SJCRH30 (cell line): Measurements from ENCODE around the gene MAP3K20. TPM values are rescaled to one million over a fixed set of nuclear protein-coding genes. Genes with fewer than 3 reads are reported as not detected.

Source experiments
- DNase-seq, 2 experiments: peaks; one replicate each; pipeline ENCODE4 v3.0.0-alpha.2; 2015 to 2020
- H3K27ac ChIP-seq: fragments of 250-450 bp; sonication (Bioruptor Pico); 2 replicates; pipeline ENCODE4 v1.5.1; 2020; ENCODE audit warnings: mild to moderate bottlenecking, moderate library complexity
- H3K27me3 ChIP-seq: fragments of 250-450 bp; sonication (Bioruptor Pico); 2 replicates; pipeline ENCODE4 v1.5.1; 2020; ENCODE audit warnings: mild to moderate bottlenecking, moderate library complexity
- H3K36me3 ChIP-seq: fragments of 250-450 bp; sonication (Bioruptor Pico); 2 replicates; pipeline ENCODE4 v1.5.1; 2020; ENCODE audit warnings: mild to moderate bottlenecking, moderate library complexity
- H3K4me1 ChIP-seq: fragments of 250-450 bp; sonication (Bioruptor Pico); 2 replicates; pipeline ENCODE4 v1.5.1; 2020; ENCODE audit warnings: mild to moderate bottlenecking, moderate library complexity
- H3K4me3 ChIP-seq: fragments of 250-450 bp; sonication (Bioruptor Pico); 2 replicates; pipeline ENCODE4 v1.5.1; 2020; ENCODE audit warnings: mild to moderate bottlenecking, moderate library complexity
- H3K9me3 ChIP-seq: fragments of 250-450 bp; sonication (Bioruptor Pico); replicated peaks from 2 replicates; pipeline ENCODE4 v1.5.1; 2020; ENCODE audit warnings: mild to moderate bottlenecking, moderate library complexity
- total RNA-seq: library from RNA; depleted of rRNA; stranded (reverse); fragments of >200 nt; shearing (Covaris generic); gene quantifications from 2 replicates; pipeline ENCODE4 v1.2.3, GENCODE V29; 2014

Gene MAP3K20
- total RNA-seq, 1 experiment from 2014 or later, result 34.7 TPM

DNA sequence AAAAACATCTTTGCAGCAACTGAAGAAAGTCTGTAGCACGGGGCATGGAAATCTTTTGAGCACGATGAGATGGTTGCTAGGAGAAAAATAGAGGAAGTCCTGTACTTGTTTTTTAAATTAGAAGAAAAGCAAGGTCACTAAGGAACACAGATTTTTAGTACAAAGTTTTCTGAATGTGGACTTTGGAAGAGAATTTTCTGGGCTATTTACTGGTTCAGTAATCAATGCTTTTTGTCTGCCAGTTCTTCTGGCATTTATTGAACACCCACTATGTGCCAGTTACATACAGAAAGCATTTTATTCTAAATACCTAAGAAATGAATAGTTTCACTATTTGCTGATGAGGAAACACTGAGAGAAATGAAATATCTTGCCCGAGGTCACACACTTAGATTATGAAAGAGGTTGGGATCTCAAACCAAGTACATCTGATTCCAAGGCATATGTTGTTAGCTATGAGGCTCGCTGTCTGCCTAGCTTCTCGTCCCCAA is 15.6 kb upstream of the MAP3K20 start:
- Histone ChIP-seq H3K9me3 (0 out of 2 replicates have a peak, but pooled peaks cover 4% of the 10 kb centered on the region), H3K27me3 (no peaks in the 10 kb centered on the region), H3K27ac (no peak overlapping the region), H3K4me1 (peaks cover 4% of the 10 kb centered on the region), H3K4me3 (no peak overlapping the region), H3K36me3 (no peaks in the 10 kb centered on the region)
- DNase-seq, result no peak

DNA sequence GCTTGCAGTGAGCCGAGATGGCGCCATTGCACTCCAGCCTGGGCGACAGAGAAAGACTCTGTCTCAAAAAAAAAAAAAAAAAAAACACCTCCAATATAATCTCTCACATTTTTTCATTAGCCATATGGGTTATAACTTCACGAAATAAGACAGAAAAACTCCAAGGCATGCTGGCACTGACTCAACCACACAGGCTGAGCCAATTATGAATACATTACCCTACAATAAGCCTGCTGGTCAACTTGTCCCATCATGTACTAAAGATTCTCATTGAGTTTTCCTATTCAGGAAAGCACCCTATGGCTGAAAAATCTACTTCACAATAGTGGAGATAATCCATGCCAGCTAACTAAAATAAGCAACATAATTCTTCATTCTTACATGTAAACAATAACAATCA is 12.8 kb upstream of the MAP3K20 start:
- DNase-seq, result no peak
- H3K27ac ChIP-seq, result no peak overlapping the region
- no peaks in the 10 kb centered on the region for H3K27me3 ChIP-seq
- peaks cover 4% of the 10 kb centered on the region for H3K4me1 ChIP-seq
- no peak overlapping the region for H3K4me3 ChIP-seq
- H3K36me3 ChIP-seq, result no peaks in the 10 kb centered on the region
- 0 out of 2 replicates have a peak, but pooled peaks cover 4% of the 10 kb centered on the region for H3K9me3 ChIP-seq

DNA sequence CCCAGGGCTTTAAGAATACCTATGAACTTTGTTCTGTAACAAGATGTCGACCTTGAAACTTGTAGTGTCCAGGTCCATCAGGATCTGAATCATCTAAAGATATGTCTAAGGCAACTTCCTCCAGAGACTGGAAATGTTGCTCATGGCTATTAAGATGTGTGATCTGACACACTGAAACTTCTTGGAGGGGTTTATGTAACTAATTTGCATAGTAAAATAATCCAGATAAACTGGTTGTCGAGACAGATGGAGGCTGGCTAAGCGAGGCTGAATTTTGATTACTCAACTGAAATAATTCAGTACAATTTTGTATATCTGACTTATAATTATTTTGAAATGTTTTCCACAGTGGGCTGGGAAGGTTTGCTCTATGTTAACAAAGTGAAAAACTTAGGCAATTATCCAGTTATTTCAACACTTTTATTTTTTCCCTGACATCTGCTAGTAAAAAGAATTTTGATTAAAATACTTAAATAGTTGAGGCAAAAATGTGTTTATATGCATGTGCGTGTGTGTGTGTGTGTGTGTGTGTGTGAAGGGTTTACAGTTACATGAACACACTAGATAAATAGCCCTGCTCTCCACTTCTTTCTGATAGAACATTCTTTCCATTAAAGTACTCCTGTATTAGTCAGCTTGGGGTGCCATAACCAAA is 11.4 kb upstream of the MAP3K20 start:
- Histone ChIP-seq H3K9me3 (no peaks in the 10 kb centered on the region), H3K27ac (no peak overlapping the region)
- no peak for DNase-seq

DNA sequence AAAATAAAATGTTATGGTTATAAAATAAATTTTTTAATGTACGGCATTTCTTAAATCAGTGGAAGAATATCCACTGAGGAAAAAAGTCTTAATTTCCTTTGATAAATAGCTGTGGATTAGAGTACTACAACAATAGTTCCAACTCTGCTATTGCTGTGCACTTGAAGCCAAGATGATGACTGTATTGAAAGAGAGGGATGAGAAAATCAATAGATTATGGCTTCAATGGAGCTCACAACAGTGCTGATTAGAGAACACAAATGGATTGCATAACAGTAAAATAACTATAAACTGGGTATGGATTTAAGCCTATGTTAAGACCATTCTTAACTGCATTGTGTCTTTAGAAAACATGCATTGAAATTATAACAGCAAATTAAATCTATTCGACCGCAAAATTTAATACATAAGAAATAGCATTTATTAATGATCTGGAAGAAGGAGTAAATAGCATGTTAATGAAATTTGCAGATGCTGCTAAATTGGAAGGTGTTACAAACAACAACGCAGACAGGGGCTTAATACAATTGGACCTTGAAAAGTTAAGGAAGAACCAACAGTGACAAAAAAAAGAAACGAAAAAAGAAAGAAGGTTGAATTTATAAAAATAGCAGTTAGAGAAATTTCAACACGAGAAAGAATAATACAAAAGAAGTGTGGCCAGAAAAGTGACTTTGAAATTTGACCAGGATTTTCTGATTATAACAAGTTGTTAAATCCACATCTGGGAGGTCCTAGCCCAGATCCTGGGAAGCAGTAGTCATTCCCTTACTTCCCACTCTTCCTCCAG is 8.6 kb upstream of the MAP3K20 start:
- Histone ChIP-seq H3K27ac (no peak overlapping the region), H3K9me3 (no peaks in the 10 kb centered on the region), H3K4me1 (no peaks in the 10 kb centered on the region), H3K36me3 (no peaks in the 10 kb centered on the region), H3K27me3 (no peaks in the 10 kb centered on the region; the same call in 1 of the 2 replicates), H3K4me3 (no peak overlapping the region)
- DNase-seq, result no peak

More for the DNA sequence above, 11.4 kb upstream of the MAP3K20 start:
- no peaks in the 10 kb centered on the region for H3K4me1 ChIP-seq
- no peak overlapping the region for H3K4me3 ChIP-seq
- no peaks in the 10 kb centered on the region for H3K36me3 ChIP-seq
- H3K27me3 ChIP-seq, result no peaks in the 10 kb centered on the region

DNA sequence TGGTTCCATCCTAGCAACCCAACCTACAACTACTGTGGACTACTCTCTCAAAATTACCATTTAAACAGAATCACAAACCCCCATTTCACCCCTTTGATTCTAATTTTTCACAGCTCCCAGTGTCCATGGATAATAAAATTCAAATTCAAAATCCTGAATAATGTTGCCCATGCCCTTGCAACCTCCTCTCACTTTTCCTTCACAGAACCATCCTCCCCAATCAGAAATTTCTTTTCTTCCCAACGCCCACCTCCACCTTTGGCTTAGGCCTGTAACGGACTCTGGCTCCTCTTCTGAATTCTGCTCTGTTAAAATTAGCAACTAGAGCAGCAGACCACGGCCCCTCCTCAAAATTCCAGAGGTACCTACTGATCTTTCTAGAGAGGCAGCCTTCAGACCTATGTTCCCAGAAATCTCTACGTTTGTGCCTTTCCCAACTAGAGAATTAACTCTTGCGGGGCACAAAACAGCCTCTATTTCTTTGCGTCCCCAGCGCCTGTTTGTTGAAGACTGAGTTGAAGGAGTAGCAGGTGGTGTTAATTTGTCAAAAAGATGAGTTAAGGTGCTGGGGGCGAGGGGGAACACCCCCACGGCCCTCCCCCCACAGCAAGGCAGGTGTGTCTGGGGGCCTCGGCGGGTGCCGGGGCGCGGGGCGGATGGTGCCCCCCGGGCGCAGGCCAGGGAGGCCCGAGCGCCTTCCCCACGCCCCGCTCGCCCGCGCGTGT is 428 bp upstream of the MAP3K20 start:
- peak in 1 of 2 experiments; percentile 51 for DNase-seq
- peaks cover 16% of the 10 kb centered on the region for H3K4me1 ChIP-seq
- no peaks in the 10 kb centered on the region; the same call in 1 of the 2 replicates for H3K27me3 ChIP-seq
- peak overlapping the region; percentile 88 for H3K4me3 ChIP-seq
- H3K27ac ChIP-seq, result peak overlapping the region; percentile 76; the same call in 1 of the 2 replicates
- no peaks in the 10 kb centered on the region for H3K9me3 ChIP-seq
- H3K36me3 ChIP-seq, result no peaks in the 10 kb centered on the region

DNA sequence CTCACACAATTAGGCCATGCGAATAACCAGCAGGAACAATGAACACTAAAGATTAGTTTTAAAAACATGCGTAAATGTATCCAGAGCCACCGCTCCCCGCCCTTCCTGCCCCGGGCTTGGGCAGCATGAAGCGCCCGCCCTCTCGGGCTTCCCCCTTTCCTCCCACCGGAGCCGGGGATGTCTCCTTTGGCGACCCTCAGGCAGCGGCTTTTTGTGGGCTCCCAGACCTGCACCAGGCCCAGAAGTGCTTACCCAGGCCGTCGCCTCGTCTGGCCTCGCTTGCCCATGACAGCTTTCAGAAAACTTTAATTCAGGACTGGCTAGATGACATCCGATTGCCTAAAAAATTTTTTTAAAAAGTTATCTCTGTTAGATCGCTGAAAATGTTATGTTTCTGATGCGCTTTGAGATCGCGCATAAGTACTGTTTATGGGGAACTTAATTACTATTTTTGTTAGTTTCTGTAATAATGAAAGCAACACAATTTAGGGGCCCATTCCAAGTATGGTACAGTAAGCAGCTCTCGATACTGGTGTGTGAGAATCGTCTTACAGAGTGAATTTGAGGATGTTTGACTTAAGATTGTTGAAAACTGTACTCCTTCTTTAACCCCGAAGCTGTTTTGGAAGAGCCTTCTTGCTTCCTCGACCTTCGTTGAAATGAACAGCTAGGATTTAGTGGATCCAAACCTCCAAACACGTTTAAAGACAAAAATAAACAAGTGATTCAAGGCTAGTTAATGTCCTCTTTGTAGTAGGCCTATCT is 1.1 kb downstream of the MAP3K20 start:
- H3K9me3 ChIP-seq, result 0 out of 2 replicates have a peak, but pooled peaks cover 3% of the 10 kb centered on the region
- H3K27ac ChIP-seq, result peak overlapping the region; percentile 76
- H3K4me3 ChIP-seq, result peak overlapping the region; percentile 88
- peak; percentile 74 to 76 for DNase-seq
- H3K27me3 ChIP-seq, result no peaks in the 10 kb centered on the region
- no peaks in the 10 kb centered on the region for H3K36me3 ChIP-seq
- peaks cover 16% of the 10 kb centered on the region for H3K4me1 ChIP-seq

DNA sequence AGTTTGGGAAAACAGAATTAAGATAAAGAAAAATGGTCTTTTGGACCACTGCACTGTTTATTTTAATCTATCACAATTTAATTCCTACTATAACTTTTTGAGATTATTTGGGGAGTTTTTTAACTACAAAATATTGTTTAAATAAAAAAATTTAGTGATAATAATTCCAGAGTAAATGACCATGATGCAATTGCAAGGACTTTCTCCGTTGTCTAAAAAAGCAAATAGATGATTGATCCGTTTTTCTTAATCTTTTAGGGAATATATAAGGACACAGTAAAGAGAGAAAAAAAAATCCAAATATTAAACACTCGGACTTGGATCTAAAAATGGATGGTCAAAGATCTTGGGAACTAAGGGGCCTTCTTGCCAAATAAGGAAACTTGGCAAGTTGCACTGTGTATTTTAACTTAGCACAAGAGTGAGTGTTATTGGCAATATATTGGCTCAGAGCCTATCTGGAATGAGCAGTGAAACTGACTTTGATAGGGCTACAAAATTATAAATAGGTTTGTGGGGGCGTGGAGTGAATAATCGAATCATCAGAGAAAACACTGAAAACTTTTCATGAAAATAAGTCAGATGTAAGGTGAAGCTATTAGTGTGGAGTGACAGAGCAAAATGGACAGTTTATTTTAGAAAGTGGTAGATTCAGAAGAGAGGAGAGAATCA is 2.0 kb downstream of the MAP3K20 start:
- no peak for DNase-seq
- peak overlapping the region; percentile 88 for H3K4me3 ChIP-seq
- no peaks in the 10 kb centered on the region for H3K36me3 ChIP-seq
- H3K4me1 ChIP-seq, result peaks cover 16% of the 10 kb centered on the region
- no peaks in the 10 kb centered on the region for H3K27me3 ChIP-seq
- H3K9me3 ChIP-seq, result 0 out of 2 replicates have a peak, but pooled peaks cover 3% of the 10 kb centered on the region
- H3K27ac ChIP-seq, result 0 out of 2 replicates have a peak overlapping the region, but pooled peaks have one; percentile 76

DNA sequence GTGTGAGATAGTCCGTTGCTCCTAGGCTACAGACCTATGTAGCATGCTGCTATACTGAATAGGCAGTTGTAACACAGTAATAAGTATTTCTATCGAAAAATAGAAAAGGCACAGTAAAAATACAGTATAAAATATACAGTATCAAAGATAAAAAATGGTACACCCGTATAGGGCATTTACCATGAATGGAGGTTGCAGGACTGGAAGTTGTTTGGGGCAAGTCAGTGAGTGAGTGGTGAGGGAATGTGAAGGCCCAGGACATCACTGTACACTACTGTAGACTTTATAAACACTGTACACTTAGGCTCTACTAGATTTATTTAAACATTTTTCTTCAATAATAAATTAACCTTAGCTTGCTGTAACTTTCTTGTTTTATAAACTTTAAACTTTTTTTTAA is 3.5 kb downstream of the MAP3K20 start:
- no peak overlapping the region for H3K27ac ChIP-seq
- no peaks in the 10 kb centered on the region for H3K27me3 ChIP-seq
- DNase-seq, result no peak
- no peaks in the 10 kb centered on the region for H3K36me3 ChIP-seq
- H3K4me1 ChIP-seq, result peaks cover 16% of the 10 kb centered on the region
- H3K4me3 ChIP-seq, result no peak overlapping the region
- H3K9me3 ChIP-seq, result 0 out of 2 replicates have a peak, but pooled peaks cover 3% of the 10 kb centered on the region

DNA sequence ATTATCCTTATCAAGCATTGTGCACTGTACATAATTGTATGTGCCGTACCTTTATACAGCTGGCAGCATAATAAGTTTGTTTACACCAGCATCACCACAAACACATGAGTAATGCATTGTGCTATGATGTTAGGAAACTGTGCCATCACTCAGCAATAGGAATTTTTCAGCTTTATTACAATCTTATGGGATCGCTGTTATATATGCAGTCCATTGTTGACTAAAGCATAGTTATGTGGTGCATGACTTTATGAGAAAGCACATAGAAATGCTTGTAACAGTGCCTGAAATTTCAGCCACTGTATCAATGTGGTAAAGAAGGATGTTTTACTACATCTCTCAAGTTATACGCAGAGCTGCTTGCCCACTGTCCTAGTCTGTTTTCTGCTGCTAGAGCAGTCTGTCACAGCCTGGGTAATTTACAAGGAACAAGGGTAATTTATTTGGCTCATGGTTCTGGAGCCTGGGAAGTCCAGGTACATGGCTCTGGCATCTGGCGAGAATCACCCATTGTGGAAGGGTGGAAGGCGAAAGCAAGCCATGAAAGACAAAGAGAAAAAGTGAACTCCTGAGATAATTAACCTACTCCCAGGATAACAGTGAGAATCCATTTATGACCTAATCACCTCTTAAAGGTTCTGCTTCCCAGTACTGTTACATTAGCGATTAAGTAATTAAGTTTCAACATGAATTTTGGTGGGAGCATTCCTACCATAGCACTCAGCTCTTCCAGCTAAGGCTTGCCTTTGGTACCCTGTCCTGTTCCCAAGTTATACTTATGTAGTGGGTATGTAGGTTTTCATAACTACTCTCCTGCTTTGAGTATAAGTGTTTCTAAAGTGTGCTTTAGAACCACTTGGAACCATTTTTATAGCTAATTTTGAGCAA is 4.6 kb downstream of the MAP3K20 start:
- H3K4me3 ChIP-seq, result no peak overlapping the region
- H3K9me3 ChIP-seq, result 0 out of 2 replicates have a peak, but pooled peaks cover 3% of the 10 kb centered on the region
- no peak for DNase-seq
- peaks cover 12% of the 10 kb centered on the region for H3K4me1 ChIP-seq
- H3K27me3 ChIP-seq, result no peaks in the 10 kb centered on the region
- no peak overlapping the region for H3K27ac ChIP-seq
- no peaks in the 10 kb centered on the region for H3K36me3 ChIP-seq

DNA sequence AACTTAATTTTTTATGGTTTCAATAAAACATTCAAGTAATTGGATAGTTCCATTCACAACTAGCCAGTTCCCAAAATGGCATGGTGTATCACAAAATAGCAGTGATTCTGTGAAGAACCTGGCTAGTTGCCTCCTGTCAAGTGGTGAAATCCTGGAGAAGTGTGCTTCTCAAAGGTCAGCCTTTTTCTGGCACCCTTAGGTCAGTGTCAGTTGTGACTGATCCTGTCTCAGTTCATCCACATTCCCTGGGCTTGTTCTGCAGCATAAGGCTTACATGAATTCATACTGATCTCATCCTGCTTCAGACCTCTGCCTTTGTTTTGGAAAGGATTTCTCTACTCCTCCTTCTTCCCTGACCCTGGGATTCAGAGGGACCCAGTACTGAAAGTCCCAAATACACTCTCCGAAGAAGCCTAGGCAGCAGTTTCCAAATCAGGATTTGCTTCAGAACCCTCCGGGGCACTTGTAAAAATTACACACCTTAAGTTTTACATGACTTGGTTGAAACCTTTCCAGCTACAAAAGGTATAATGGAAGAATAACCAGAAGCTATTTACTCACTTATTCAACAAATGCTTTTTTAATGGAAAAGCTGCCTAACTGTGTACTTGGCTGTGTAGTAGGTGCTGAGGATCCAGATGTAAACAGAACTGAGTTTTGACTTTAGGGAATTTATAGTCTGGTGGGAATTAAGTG is 11.0 kb downstream of the MAP3K20 start:
- H3K36me3 ChIP-seq, result peaks cover 3% of the 10 kb centered on the region
- H3K4me1 ChIP-seq, result no peaks in the 10 kb centered on the region; the same call in 1 of the 2 replicates
- H3K9me3 ChIP-seq, result no peaks in the 10 kb centered on the region
- H3K4me3 ChIP-seq, result no peak overlapping the region
- H3K27me3 ChIP-seq, result no peaks in the 10 kb centered on the region
- H3K27ac ChIP-seq, result no peak overlapping the region
- DNase-seq, result no peak

DNA sequence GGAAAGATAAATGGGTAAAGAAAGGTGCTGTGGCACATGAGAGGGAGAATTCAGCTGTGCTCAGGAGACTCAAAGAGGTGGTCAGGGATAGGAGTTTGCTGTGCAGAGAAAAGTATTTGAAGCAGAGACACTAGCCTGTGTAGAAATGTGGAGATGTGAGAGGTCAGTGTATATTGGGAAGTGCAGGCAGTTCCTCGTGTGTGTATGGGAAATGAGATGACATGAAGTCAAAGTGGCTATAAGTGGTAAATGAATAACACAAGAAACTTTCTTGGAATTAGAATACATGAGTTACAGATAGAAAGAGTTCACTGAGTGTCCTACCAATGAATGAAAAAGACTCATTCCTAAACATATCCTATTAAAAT is 11.6 kb downstream of the MAP3K20 start:
- Histone ChIP-seq H3K4me1 (no peaks in the 10 kb centered on the region; the same call in 1 of the 2 replicates), H3K27me3 (no peaks in the 10 kb centered on the region), H3K4me3 (no peak overlapping the region), H3K36me3 (peaks cover 5% of the 10 kb centered on the region), H3K27ac (no peak overlapping the region), H3K9me3 (no peaks in the 10 kb centered on the region)
- no peak for DNase-seq

DNA sequence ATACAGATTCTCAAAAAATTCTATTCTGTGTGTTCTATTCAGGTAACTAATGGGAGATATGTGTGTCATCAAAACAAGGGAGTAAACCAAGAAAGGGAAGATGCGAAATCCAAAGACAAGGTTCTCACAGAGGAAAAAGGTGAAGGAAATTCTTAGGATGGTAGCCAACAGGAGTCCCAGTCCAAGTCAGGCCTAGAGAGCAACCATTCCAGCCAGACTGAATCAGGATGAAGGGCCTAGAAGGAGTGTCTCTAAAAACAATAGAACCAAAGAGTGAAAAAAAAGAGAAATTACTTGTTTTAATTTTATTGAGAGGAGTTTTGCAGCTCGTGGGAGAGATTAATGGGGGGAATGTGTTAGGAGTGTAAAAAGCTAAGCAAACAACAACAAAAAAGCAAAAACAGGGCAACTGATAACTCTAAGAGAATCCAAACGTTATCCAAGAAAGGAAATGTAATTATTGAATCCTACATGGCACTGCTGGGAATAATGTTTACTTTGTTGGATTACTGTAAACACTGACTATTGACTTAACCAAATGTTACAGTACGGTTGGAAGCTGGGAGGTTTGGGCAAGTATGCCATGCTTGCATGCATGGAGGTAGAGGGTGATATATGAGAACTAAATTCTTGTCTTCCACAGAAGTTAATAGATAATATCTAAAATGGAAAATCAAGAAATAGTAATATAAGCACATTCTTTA is 12.3 kb downstream of the MAP3K20 start:
- no peak overlapping the region for H3K4me3 ChIP-seq
- H3K27me3 ChIP-seq, result no peaks in the 10 kb centered on the region
- H3K9me3 ChIP-seq, result no peaks in the 10 kb centered on the region
- no peak for DNase-seq
- peaks cover 9% of the 10 kb centered on the region for H3K36me3 ChIP-seq
- H3K4me1 ChIP-seq, result no peaks in the 10 kb centered on the region; the same call in 1 of the 2 replicates
- no peak overlapping the region for H3K27ac ChIP-seq
